H1 (cell line): ENCODE data around the gene GOLIM4. TPM values are rescaled to one million over a fixed set of nuclear protein-coding genes. Genes with fewer than 3 reads are reported as not detected.

Source experiments
- CBX5 ChIP-seq: fragments of 300-800, 300-1000 bp; sonication (generic); IDR thresholded peaks from 2 replicates; pipeline ENCODE4 v1.7.1; 2016; ENCODE audit warnings: antibody characterized with exemption, low read length, low read depth
- EZH2 ChIP-seq: fragments of 200-600 bp; sonication (generic); IDR thresholded peaks from 2 replicates; pipeline ENCODE4 v1.7.1; 2012; ENCODE audit warnings: low read depth, mild to moderate bottlenecking, moderate library complexity, low read length, inconsistent platforms; ENCODE audit not compliant: severe bottlenecking
- SP2 ChIP-seq: IDR thresholded peaks from 2 replicates; pipeline ENCODE4 v1.6.1; 2012; ENCODE audit warnings: mild to moderate bottlenecking, low read length, inconsistent platforms
- polyA plus RNA-seq, 7 experiments: library from polyadenylated mRNA; depleted of rRNA in 3 of 7; stranded (reverse) in 5 of 7; unstranded in 2 of 7; fragments of >200 nt in 5 of 7; fragments of 200-250 nt in 2 of 7; gene quantifications; 1 replicate in 5 of 7; 2 replicates in 1 of 7; 4 replicates in 1 of 7; pipeline versions ENCODE4 v1.2.1 to v1.2.3, GENCODE V29; 2011 to 2013; ENCODE audit warnings: missing spikeins in 2 of 7, mixed read lengths in 2 of 7
- total RNA-seq: library from RNA; stranded (reverse); fragmentation: NEBNext Ultra II Directional; extraction: Animal tissue kit (Norgen Biotek cat#: 25700); gene quantifications from 2 replicates; pipeline ENCODE4 v1.2.1, GENCODE V29; 2021
- TF ChIP-seq, protein P1 (sequence below): IDR thresholded peaks from 2 replicates; pipeline ENCODE4 v1.6.1; 2012; ENCODE audit warnings: low read length, inconsistent platforms
- TF ChIP-seq, protein P2 (sequence below), 3 experiments: IDR thresholded peaks; 1 replicate in 2 of 3; 2 replicates in 1 of 3; pipeline versions ENCODE4 v1.5.1 to v1.6.1; 2011; ENCODE audit warnings: low read length in 3 of 3, mild to moderate bottlenecking in 3 of 3, inconsistent platforms in 2 of 3, low read depth in 1 of 3, moderate library complexity in 1 of 3; ENCODE audit not compliant: insufficient read depth in 1 of 3; ENCODE audit errors: control extremely low read depth in 1 of 3

The GOLIM4 gene
- total and polyA plus RNA-seq, 2 of the 8 experiments (the other 6 are each of a cell fraction or from before 2014, with no cell fraction given), result 5.6 to 29.7 TPM

DNA sequence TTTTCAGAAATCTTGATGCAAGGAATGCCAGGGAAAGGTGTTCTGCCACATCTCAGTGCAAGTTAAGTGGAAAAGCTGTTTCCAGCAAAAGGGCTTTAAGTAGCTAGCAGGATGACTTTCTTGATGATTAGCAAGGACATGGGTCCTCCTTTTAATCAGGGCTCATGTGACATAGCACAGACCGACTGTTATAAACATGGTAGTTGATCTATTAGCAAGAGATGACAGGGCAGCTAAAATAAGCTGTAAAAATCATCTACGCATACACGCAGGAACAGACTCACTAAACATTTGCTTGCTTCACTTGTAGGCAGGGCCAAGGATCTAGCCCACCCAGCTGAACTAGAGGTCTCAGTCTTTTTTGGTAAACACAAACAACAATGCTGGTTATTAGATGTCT, 69.0 kb downstream of the GOLIM4 start (continued):
- TF ChIP-seq SP2 (no peak), EZH2 (no peak), CBX5 (no peak)
- TF ChIP-seq, protein P1, sequence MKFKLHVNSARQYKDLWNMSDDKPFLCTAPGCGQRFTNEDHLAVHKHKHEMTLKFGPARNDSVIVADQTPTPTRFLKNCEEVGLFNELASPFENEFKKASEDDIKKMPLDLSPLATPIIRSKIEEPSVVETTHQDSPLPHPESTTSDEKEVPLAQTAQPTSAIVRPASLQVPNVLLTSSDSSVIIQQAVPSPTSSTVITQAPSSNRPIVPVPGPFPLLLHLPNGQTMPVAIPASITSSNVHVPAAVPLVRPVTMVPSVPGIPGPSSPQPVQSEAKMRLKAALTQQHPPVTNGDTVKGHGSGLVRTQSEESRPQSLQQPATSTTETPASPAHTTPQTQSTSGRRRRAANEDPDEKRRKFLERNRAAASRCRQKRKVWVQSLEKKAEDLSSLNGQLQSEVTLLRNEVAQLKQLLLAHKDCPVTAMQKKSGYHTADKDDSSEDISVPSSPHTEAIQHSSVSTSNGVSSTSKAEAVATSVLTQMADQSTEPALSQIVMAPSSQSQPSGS, result no peak
- TF ChIP-seq, protein P2, sequence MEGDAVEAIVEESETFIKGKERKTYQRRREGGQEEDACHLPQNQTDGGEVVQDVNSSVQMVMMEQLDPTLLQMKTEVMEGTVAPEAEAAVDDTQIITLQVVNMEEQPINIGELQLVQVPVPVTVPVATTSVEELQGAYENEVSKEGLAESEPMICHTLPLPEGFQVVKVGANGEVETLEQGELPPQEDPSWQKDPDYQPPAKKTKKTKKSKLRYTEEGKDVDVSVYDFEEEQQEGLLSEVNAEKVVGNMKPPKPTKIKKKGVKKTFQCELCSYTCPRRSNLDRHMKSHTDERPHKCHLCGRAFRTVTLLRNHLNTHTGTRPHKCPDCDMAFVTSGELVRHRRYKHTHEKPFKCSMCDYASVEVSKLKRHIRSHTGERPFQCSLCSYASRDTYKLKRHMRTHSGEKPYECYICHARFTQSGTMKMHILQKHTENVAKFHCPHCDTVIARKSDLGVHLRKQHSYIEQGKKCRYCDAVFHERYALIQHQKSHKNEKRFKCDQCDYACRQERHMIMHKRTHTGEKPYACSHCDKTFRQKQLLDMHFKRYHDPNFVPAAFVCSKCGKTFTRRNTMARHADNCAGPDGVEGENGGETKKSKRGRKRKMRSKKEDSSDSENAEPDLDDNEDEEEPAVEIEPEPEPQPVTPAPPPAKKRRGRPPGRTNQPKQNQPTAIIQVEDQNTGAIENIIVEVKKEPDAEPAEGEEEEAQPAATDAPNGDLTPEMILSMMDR (IDR thresholded peaks at IDR 0.05; ENCODE audit: control extremely low read depth in 1 of 3, insufficient read depth in 1 of 3, low read depth in 1 of 3, low read length in 3 of 3), result no peak
